ENCODE results near the gene DMPK.

- no peak for TF ChIP-seq CTCF (IDR thresholded peaks at IDR 0.05)
- TF ChIP-seq POLR2A (IDR thresholded peaks at IDR 0.05): no peak
Observed at GRCh38 chr19:45777395-45777961, 4.8 kb downstream of the DMPK start.
